ENCODE data around the gene MACROD2. TPM values are rescaled to one million over a fixed set of nuclear protein-coding genes. Genes with fewer than 3 reads are reported as not detected.

Gene MACROD2
- total RNA-seq, 2 experiments from 2014 or later = not detected

- Mint-ChIP-seq H3K9me3 (peaks cover 13% of the 10 kb centered on the region), H3K27ac (no peak overlapping the region), H3K4me3 (no peak overlapping the region), H3K4me1 (ENCODE audit: low read depth) (no peaks in the 10 kb centered on the region), H3K27me3 (no peaks in the 10 kb centered on the region), H3K36me3 (no peaks in the 10 kb centered on the region)
- ChIA-PET POLR2A (no interaction called here), CTCF (no interaction called here)
- intact Hi-C loops (cut with micrococcal nuclease) = no loop called here
- no peak for DNase-seq
Observed at GRCh38 chr20:15059438-15059837, 1064.1 kb downstream of the MACROD2 start.

- Mint-ChIP-seq H3K27ac (no peak overlapping the region), H3K36me3 (no peaks in the 10 kb centered on the region), H3K9me3 (peaks cover 14% of the 10 kb centered on the region), H3K27me3 (no peaks in the 10 kb centered on the region), H3K4me1 (ENCODE audit: low read depth) (no peaks in the 10 kb centered on the region), H3K4me3 (no peak overlapping the region)
- no peak for DNase-seq
- intact Hi-C loops (cut with micrococcal nuclease) = no loop called here
- CTCF ChIA-PET = no interaction called here
- POLR2A ChIA-PET = no interaction called here
Observed at GRCh38 chr20:15060265-15061060, 1065.1 kb downstream of the MACROD2 start.

- H3K9me3 Mint-ChIP-seq = peaks cover 14% of the 10 kb centered on the region
- DNase-seq = no peak
- ChIA-PET CTCF (no interaction called here), POLR2A (no interaction called here)
- intact Hi-C loops (cut with micrococcal nuclease) = no loop called here
- H3K27me3 Mint-ChIP-seq = no peaks in the 10 kb centered on the region
- no peak overlapping the region for H3K4me3 Mint-ChIP-seq
- no peak overlapping the region for H3K27ac Mint-ChIP-seq
- no peaks in the 10 kb centered on the region for H3K4me1 Mint-ChIP-seq (ENCODE audit: low read depth)
- H3K36me3 Mint-ChIP-seq = no peaks in the 10 kb centered on the region
Observed at GRCh38 chr20:15061061-15061430, 1065.7 kb downstream of the MACROD2 start.

- ChIA-PET CTCF (no interaction called here), POLR2A (no interaction called here)
- no peak for DNase-seq
- no peaks in the 10 kb centered on the region for H3K4me1 Mint-ChIP-seq (ENCODE audit: low read depth)
- no peaks in the 10 kb centered on the region for H3K27me3 Mint-ChIP-seq
- intact Hi-C loops (cut with micrococcal nuclease) = no loop called here
- H3K9me3 Mint-ChIP-seq = peaks cover 12% of the 10 kb centered on the region
- no peak overlapping the region for H3K27ac Mint-ChIP-seq
- no peak overlapping the region for H3K4me3 Mint-ChIP-seq
- H3K36me3 Mint-ChIP-seq = no peaks in the 10 kb centered on the region
Observed at GRCh38 chr20:15061955-15062354, 1066.6 kb downstream of the MACROD2 start.

- no peaks in the 10 kb centered on the region for H3K36me3 Mint-ChIP-seq
- intact Hi-C loops (cut with micrococcal nuclease) = no loop called here
- H3K27me3 Mint-ChIP-seq = no peaks in the 10 kb centered on the region
- no peak overlapping the region for H3K27ac Mint-ChIP-seq
- H3K9me3 Mint-ChIP-seq = peaks cover 12% of the 10 kb centered on the region
- H3K4me3 Mint-ChIP-seq = no peak overlapping the region
- H3K4me1 Mint-ChIP-seq (ENCODE audit: low read depth) = no peaks in the 10 kb centered on the region
- POLR2A ChIA-PET = no interaction called here
- DNase-seq = no peak
- CTCF ChIA-PET = no interaction called here
Observed at GRCh38 chr20:15063081-15063480, 1067.8 kb downstream of the MACROD2 start.

- intact Hi-C loops (cut with micrococcal nuclease) = no loop called here
- no peaks in the 10 kb centered on the region for H3K27me3 Mint-ChIP-seq
- no peaks in the 10 kb centered on the region for H3K4me1 Mint-ChIP-seq (ENCODE audit: low read depth)
- ChIA-PET CTCF (no interaction called here), POLR2A (no interaction called here)
- DNase-seq = no peak
- H3K36me3 Mint-ChIP-seq = no peaks in the 10 kb centered on the region
- H3K4me3 Mint-ChIP-seq = no peak overlapping the region
- H3K9me3 Mint-ChIP-seq = peaks cover 18% of the 10 kb centered on the region
- H3K27ac Mint-ChIP-seq = no peak overlapping the region
Observed at GRCh38 chr20:15064741-15065140, 1069.4 kb downstream of the MACROD2 start.

- intact Hi-C loops (cut with micrococcal nuclease) = no loop called here
- ChIA-PET POLR2A (no interaction called here), CTCF (interaction anchor here (1.5 kb wide), 1 partner anchor 8 kb away, joined by 3 read pairs; no protein-coding TSS in a partner anchor)
- no peak overlapping the region for H3K27ac Mint-ChIP-seq
- H3K9me3 Mint-ChIP-seq = peaks cover 15% of the 10 kb centered on the region
- H3K27me3 Mint-ChIP-seq = no peaks in the 10 kb centered on the region
- no peak for DNase-seq
- no peaks in the 10 kb centered on the region for H3K36me3 Mint-ChIP-seq
- no peaks in the 10 kb centered on the region for H3K4me1 Mint-ChIP-seq (ENCODE audit: low read depth)
- H3K4me3 Mint-ChIP-seq = no peak overlapping the region
Observed at GRCh38 chr20:15065794-15066193, 1070.5 kb downstream of the MACROD2 start.

- no peaks in the 10 kb centered on the region for H3K27me3 Mint-ChIP-seq
- H3K9me3 Mint-ChIP-seq = peaks cover 15% of the 10 kb centered on the region
- POLR2A ChIA-PET = no interaction called here
- H3K4me3 Mint-ChIP-seq = no peak overlapping the region
- DNase-seq = no peak
- CTCF ChIA-PET = no interaction called here
- H3K36me3 Mint-ChIP-seq = no peaks in the 10 kb centered on the region
- intact Hi-C loops (cut with micrococcal nuclease) = no loop called here
- no peaks in the 10 kb centered on the region for H3K4me1 Mint-ChIP-seq (ENCODE audit: low read depth)
- H3K27ac Mint-ChIP-seq = no peak overlapping the region
Observed at GRCh38 chr20:15068486-15068885, 1073.2 kb downstream of the MACROD2 start.

- Mint-ChIP-seq H3K27me3 (no peaks in the 10 kb centered on the region), H3K9me3 (peaks cover 15% of the 10 kb centered on the region), H3K4me1 (ENCODE audit: low read depth) (no peaks in the 10 kb centered on the region), H3K36me3 (no peaks in the 10 kb centered on the region), H3K27ac (no peak overlapping the region), H3K4me3 (no peak overlapping the region)
- ChIA-PET CTCF (no interaction called here), POLR2A (no interaction called here)
- intact Hi-C loops (cut with micrococcal nuclease) = no loop called here
- DNase-seq = no peak
Observed at GRCh38 chr20:15069355-15069754, 1074.0 kb downstream of the MACROD2 start.

- CTCF ChIA-PET = no interaction called here
- POLR2A ChIA-PET = no interaction called here
- no peak for DNase-seq
- no peaks in the 10 kb centered on the region for H3K4me1 Mint-ChIP-seq (ENCODE audit: low read depth)
- no peak overlapping the region for H3K4me3 Mint-ChIP-seq
- H3K9me3 Mint-ChIP-seq = peaks cover 9% of the 10 kb centered on the region
- no peaks in the 10 kb centered on the region for H3K27me3 Mint-ChIP-seq
- H3K27ac Mint-ChIP-seq = no peak overlapping the region
- intact Hi-C loops (cut with micrococcal nuclease) = no loop called here
- H3K36me3 Mint-ChIP-seq = no peaks in the 10 kb centered on the region
Observed at GRCh38 chr20:15071085-15071808, 1075.9 kb downstream of the MACROD2 start.

GRCh38 chr20:15072316-15072715 lies 1077.0 kb downstream of the MACROD2 start:
- Mint-ChIP-seq H3K27me3 (no peaks in the 10 kb centered on the region), H3K9me3 (peaks cover 9% of the 10 kb centered on the region), H3K27ac (no peak overlapping the region), H3K4me1 (ENCODE audit: low read depth) (no peaks in the 10 kb centered on the region), H3K36me3 (no peaks in the 10 kb centered on the region), H3K4me3 (no peak overlapping the region)
- CTCF ChIA-PET = no interaction called here
- DNase-seq = no peak
- intact Hi-C loops (cut with micrococcal nuclease) = no loop called here
- POLR2A ChIA-PET = no interaction called here

- no peaks in the 10 kb centered on the region for H3K27me3 Mint-ChIP-seq
- H3K9me3 Mint-ChIP-seq = no peaks in the 10 kb centered on the region
- ChIA-PET POLR2A (no interaction called here), CTCF (no interaction called here)
- no peak for DNase-seq
- no peaks in the 10 kb centered on the region for H3K4me1 Mint-ChIP-seq (ENCODE audit: low read depth)
- no peak overlapping the region for H3K4me3 Mint-ChIP-seq
- intact Hi-C loops (cut with micrococcal nuclease) = no loop called here
- no peaks in the 10 kb centered on the region for H3K36me3 Mint-ChIP-seq
- H3K27ac Mint-ChIP-seq = no peak overlapping the region
Observed at GRCh38 chr20:15075586-15075985, 1080.3 kb downstream of the MACROD2 start.

- DNase-seq = no peak
- Mint-ChIP-seq H3K27ac (no peak overlapping the region), H3K9me3 (no peaks in the 10 kb centered on the region), H3K4me1 (ENCODE audit: low read depth) (no peaks in the 10 kb centered on the region), H3K27me3 (no peaks in the 10 kb centered on the region), H3K4me3 (no peak overlapping the region), H3K36me3 (no peaks in the 10 kb centered on the region)
- CTCF ChIA-PET = no interaction called here
- POLR2A ChIA-PET = no interaction called here
- intact Hi-C loops (cut with micrococcal nuclease) = no loop called here
Observed at GRCh38 chr20:15076785-15077184, 1081.5 kb downstream of the MACROD2 start.
